ENCODE results near the gene ANKRD35. TPM values are rescaled to one million over a fixed set of nuclear protein-coding genes. Genes with fewer than 3 reads are reported as not detected.
A peak's percentile ranks its signal among the peaks of the same experiment; 100 is the strongest.

Gene ANKRD35
- total and polyA plus RNA-seq, 10 of the 15 experiments (the other 5 are each of a cell fraction or from before 2014, with no cell fraction given), result 0.01 to 0.08 TPM; not detected in 8

DNA sequence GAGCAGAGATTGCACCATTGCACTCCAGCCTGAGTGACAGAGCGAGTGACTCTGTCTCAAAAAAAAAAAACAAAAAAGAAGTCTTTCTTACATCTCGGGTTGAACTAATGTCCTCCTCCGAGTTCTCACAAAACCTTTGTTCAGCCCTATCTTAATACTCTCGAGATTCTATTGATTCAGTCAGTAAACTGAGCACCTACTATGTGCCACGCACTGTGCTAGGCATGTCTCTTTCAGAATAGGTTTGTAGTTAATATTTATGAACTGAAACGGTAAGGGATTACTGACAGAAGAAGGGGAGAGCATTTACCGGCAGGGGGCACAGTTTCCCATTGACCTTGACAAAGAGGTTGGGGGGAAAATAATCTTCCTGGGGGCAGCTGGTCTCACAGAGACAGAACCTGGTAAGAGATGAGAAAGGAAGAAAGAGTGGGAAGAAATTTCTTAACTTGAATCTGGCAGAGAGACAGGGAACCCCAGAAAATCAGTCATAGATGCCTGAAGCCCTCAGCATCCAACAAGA is 30.2 kb downstream of the ANKRD35 start:
- TF ChIP-seq MTA2 (IDR thresholded peaks at IDR 0.05; ENCODE audit: low read depth) (no peak), BRCA1 (IDR thresholded peaks at IDR 0.05; ENCODE audit: low read depth, low read length) (no peak)
- TF ChIP-seq, protein P1, sequence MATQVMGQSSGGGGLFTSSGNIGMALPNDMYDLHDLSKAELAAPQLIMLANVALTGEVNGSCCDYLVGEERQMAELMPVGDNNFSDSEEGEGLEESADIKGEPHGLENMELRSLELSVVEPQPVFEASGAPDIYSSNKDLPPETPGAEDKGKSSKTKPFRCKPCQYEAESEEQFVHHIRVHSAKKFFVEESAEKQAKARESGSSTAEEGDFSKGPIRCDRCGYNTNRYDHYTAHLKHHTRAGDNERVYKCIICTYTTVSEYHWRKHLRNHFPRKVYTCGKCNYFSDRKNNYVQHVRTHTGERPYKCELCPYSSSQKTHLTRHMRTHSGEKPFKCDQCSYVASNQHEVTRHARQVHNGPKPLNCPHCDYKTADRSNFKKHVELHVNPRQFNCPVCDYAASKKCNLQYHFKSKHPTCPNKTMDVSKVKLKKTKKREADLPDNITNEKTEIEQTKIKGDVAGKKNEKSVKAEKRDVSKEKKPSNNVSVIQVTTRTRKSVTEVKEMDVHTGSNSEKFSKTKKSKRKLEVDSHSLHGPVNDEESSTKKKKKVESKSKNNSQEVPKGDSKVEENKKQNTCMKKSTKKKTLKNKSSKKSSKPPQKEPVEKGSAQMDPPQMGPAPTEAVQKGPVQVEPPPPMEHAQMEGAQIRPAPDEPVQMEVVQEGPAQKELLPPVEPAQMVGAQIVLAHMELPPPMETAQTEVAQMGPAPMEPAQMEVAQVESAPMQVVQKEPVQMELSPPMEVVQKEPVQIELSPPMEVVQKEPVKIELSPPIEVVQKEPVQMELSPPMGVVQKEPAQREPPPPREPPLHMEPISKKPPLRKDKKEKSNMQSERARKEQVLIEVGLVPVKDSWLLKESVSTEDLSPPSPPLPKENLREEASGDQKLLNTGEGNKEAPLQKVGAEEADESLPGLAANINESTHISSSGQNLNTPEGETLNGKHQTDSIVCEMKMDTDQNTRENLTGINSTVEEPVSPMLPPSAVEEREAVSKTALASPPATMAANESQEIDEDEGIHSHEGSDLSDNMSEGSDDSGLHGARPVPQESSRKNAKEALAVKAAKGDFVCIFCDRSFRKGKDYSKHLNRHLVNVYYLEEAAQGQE (IDR thresholded peaks at IDR 0.05; ENCODE audit: low read depth, low read length), result no peak
- TF ChIP-seq, protein P2, sequence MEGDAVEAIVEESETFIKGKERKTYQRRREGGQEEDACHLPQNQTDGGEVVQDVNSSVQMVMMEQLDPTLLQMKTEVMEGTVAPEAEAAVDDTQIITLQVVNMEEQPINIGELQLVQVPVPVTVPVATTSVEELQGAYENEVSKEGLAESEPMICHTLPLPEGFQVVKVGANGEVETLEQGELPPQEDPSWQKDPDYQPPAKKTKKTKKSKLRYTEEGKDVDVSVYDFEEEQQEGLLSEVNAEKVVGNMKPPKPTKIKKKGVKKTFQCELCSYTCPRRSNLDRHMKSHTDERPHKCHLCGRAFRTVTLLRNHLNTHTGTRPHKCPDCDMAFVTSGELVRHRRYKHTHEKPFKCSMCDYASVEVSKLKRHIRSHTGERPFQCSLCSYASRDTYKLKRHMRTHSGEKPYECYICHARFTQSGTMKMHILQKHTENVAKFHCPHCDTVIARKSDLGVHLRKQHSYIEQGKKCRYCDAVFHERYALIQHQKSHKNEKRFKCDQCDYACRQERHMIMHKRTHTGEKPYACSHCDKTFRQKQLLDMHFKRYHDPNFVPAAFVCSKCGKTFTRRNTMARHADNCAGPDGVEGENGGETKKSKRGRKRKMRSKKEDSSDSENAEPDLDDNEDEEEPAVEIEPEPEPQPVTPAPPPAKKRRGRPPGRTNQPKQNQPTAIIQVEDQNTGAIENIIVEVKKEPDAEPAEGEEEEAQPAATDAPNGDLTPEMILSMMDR (IDR thresholded peaks at IDR 0.05 in 2 of 3, conservative IDR thresholded peaks at IDR 0.05 in 1 of 3; ENCODE audit: control insufficient read depth in 2 of 3, extremely low read depth in 1 of 3, insufficient read depth in 1 of 3, low read depth in 3 of 3, low read length in 3 of 3), result peak in 1 of 3 experiments; percentile 25; a peak in 1 of 6 replicates
- intact Hi-C loops (cut with micrococcal nuclease; ENCODE audit: unreplicated experiment) (no loop called here), in situ Hi-C loops (cut with MboI) (loop anchor here (5.0 kb wide), 1 partner anchor 62 kb away; the partner anchor contains the start of gene PEX11B)
- no peak overlapping the region for H3K4me2 ChIP-seq (ENCODE audit: control insufficient read depth, insufficient read depth)
- no peak overlapping the region for H3K9ac ChIP-seq (ENCODE audit: control insufficient read depth, insufficient read depth, low read length)
- H3K9me3 ChIP-seq (replicated peaks; ENCODE audit: control insufficient read depth, insufficient read depth, low read length), result no peaks in the 10 kb centered on the region
- ChIA-PET POLR2A (interaction anchor here (0.5 kb wide), 1 partner anchor 114 kb away, joined by 6 read pairs; no protein-coding TSS in a partner anchor), CTCF (interaction anchor here (0.9 to 8.0 kb wide), 3 partner anchors 9 to 56 kb away, joined by 3 to 172 read pairs (median 3); partner anchors contain the start of gene NUDT17), SMC1A (ENCODE audit: uncharacterized antibody, unreplicated experiment) (no interaction called here), RAD21 (ENCODE audit: unreplicated experiment) (interaction anchor here (4.7 kb wide), 1 partner anchor 9 kb away, joined by 69 read pairs; the partner anchor contains the start of gene NUDT17)
- no peak for DNase-seq (ENCODE audit: low read depth, low spot score)
- 89% methylated on average over 7 of the region's 7 CpGs for whole genome bisulfite sequencing (ENCODE audit: insufficient coverage, insufficient replicate concordance, low lambda C conversion rate, missing lambda C conversion rate)
- no peak overlapping the region for H2AFZ ChIP-seq (ENCODE audit: control insufficient read depth, low read depth, low read length)
- no peak for ATAC-seq
- peaks cover 4 to 12% of the 10 kb centered on the region in 2 experiments; a peak in 3 of 4 replicates for H3K36me3 ChIP-seq (ENCODE audit: control insufficient read depth in 2 of 2, insufficient read depth in 2 of 2, low read length in 1 of 2)
- no peaks in the 10 kb centered on the region for H3K4me1 ChIP-seq (ENCODE audit: control insufficient read depth, insufficient read depth, low read length)
- no peaks in the 10 kb centered on the region for H3K79me2 ChIP-seq (ENCODE audit: control insufficient read depth, insufficient read depth, low read length)
- no peak overlapping the region for H3K27ac ChIP-seq (ENCODE audit: control insufficient read depth, insufficient read depth)
- no peaks in the 10 kb centered on the region for H4K20me1 ChIP-seq (ENCODE audit: control insufficient read depth, insufficient read depth)
- no TSS peak for BruUV-seq (replicated peaks)
- no peak overlapping the region for H3K4me3 ChIP-seq
- H3K27me3 ChIP-seq (replicated peaks in 1 of 2; ENCODE audit: control insufficient read depth in 2 of 2, insufficient read depth in 2 of 2, low read length in 1 of 2), result no peaks in the 10 kb centered on the region
- FAIRE-seq, result no peak

Data from GM12878 (cell line).